HG02623 (cell line): ENCODE results near the gene ESRRB.

Experiments used
- ATAC-seq: cut with Tn5 transposase; IDR thresholded peaks from one replicate; pipeline ENCODE4 v1.9.1; 2021; ENCODE audit warnings: moderate library complexity; ENCODE audit not compliant: unreplicated experiment

ESRRB gene

GRCh38 chr14:76351941-76352340, 24.0 kb upstream of the ESRRB start:
- ATAC-seq: no peak

- no peak for ATAC-seq
Measured at GRCh38 chr14:76352639-76353281, 23.2 kb upstream of the ESRRB start.

GRCh38 chr14:76354310-76354709, 21.6 kb upstream of the ESRRB start:
- no peak for ATAC-seq

- no peak for ATAC-seq
Measured at GRCh38 chr14:76355771-76356170, 20.2 kb upstream of the ESRRB start.

GRCh38 chr14:76371066-76371465, 4.9 kb upstream of the ESRRB start:
- no peak for ATAC-seq

GRCh38 chr14:76373456-76373855, 2.5 kb upstream of the ESRRB start:
- no peak for ATAC-seq

- ATAC-seq: no peak
Measured at GRCh38 chr14:76375484-76375883, 453 bp upstream of the ESRRB start.

- no peak for ATAC-seq
Measured at GRCh38 chr14:76376409-76376877, 506 bp downstream of the ESRRB start.

- ATAC-seq: no peak
Measured at GRCh38 chr14:76376878-76377734, 1.2 kb downstream of the ESRRB start.

GRCh38 chr14:76377735-76378074, 1.8 kb downstream of the ESRRB start:
- no peak for ATAC-seq

GRCh38 chr14:76380991-76381390, 5.1 kb downstream of the ESRRB start:
- ATAC-seq: no peak

- ATAC-seq: no peak
Measured at GRCh38 chr14:76381817-76382494, 6.0 kb downstream of the ESRRB start.

- no peak for ATAC-seq
Measured at GRCh38 chr14:76382495-76382832, 6.5 kb downstream of the ESRRB start.

- no peak for ATAC-seq
Measured at GRCh38 chr14:76385435-76385834, 9.5 kb downstream of the ESRRB start.

- no peak for ATAC-seq
Measured at GRCh38 chr14:76386944-76387782, 11.2 kb downstream of the ESRRB start.

- no peak for ATAC-seq
Measured at GRCh38 chr14:76389841-76390240, 13.9 kb downstream of the ESRRB start.

GRCh38 chr14:76390621-76391020, 14.7 kb downstream of the ESRRB start:
- ATAC-seq: no peak

GRCh38 chr14:76391981-76392690, 16.2 kb downstream of the ESRRB start:
- ATAC-seq: no peak

- no peak for ATAC-seq
Measured at GRCh38 chr14:76394569-76394968, 18.6 kb downstream of the ESRRB start.

- no peak for ATAC-seq
Measured at GRCh38 chr14:76395161-76395560, 19.2 kb downstream of the ESRRB start.
